Measurements from ENCODE around the gene C4orf36. TPM values are rescaled to one million over a fixed set of nuclear protein-coding genes. Genes with fewer than 3 reads are reported as not detected.
A peak's percentile ranks its signal among the peaks of the same experiment; 100 is the strongest.

The C4orf36 gene
- total RNA-seq, 1 donor from 2014 or later: 8.6 TPM

GRCh38 chr4:86895692-86896488, 3.7 kb upstream of the C4orf36 start:
- DNase-seq (ENCODE audit: low spot score): peak; percentile 84
- Mint-ChIP-seq H3K27ac (no peak overlapping the region), H3K4me3 (no peak overlapping the region), H3K27me3 (ENCODE audit: insufficient read depth, low read depth) (peaks cover 5% of the 10 kb centered on the region), H3K36me3 (no peaks in the 10 kb centered on the region), H3K4me1 (peaks cover 15% of the 10 kb centered on the region), H3K9me3 (no peaks in the 10 kb centered on the region)
- H3K4me1 ChIP-seq: peaks cover 15% of the 10 kb centered on the region
- no peak overlapping the region for H3K4me3 ChIP-seq
- H3K27me3 ChIP-seq: no peaks in the 10 kb centered on the region
- no peak overlapping the region for H3K9ac ChIP-seq
- no peaks in the 10 kb centered on the region for H3K36me3 ChIP-seq
- no peaks in the 10 kb centered on the region for H3K79me2 ChIP-seq (ENCODE audit: low read depth)
- H4K20me1 ChIP-seq (ENCODE audit: low read depth): no peaks in the 10 kb centered on the region
- no peak overlapping the region for H2AFZ ChIP-seq (replicated peaks)
- no peak for TF ChIP-seq EZH2 (IDR thresholded peaks at IDR 0.05)
- peak; percentile 94 for TF ChIP-seq CTCF (IDR thresholded peaks at IDR 0.05)
- peaks cover 24% of the 10 kb centered on the region for H3F3A ChIP-seq (ENCODE audit: low read depth)
- H3K9me3 ChIP-seq (ENCODE audit: low read depth): no peaks in the 10 kb centered on the region
- H3K4me2 ChIP-seq: no peak overlapping the region
- H3K27ac ChIP-seq: no peak overlapping the region

DNA sequence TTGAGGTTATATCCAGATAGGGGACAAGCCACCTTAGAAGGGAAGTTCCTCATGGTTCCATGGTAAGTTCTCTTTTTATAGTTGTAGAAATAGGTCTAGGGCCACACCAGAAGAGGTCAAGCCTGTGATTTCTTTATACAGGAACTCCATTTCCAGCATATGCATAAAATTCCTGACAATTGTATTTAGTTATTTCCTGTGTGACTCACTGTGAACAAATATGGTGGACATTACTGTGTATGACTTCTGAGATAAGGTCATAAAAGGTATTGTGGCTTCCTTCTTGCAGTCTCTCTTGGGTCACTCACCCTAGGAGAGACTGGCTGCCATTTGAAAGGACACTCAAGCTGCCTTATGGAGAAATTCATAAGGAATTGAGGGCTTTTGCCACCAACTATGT, 2.2 kb upstream of the C4orf36 start:
- no peak overlapping the region for H3K27ac Mint-ChIP-seq

DNA sequence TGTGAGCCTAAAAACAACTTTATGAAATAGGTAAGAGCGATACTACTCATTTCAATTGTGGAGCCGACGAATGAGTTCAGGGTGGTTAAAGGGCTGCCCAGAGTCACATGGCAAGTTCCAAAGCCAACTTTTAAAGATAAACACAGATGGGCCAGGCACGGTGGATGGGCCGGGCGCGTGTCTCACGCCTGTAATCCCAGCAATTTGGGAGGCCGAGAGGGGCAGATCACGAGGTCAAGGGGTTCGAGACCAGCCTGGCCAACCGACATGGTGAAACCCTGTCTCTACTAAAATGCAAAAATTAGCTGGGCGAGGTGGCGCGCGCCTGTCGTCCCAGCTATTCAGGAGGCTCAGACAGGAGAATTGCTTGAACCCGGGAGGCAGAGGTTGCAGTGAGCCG, 914 bp upstream of the C4orf36 start:
- no peak overlapping the region for H3K9ac ChIP-seq

More for the DNA sequence above, 2.2 kb upstream of the C4orf36 start:
- Histone ChIP-seq H3K36me3 (no peaks in the 10 kb centered on the region), H3K4me1 (peaks cover 18% of the 10 kb centered on the region), H3K27me3 (no peaks in the 10 kb centered on the region), H3K27ac (no peak overlapping the region), H4K20me1 (ENCODE audit: low read depth) (no peaks in the 10 kb centered on the region), H3K9me3 (ENCODE audit: low read depth) (no peaks in the 10 kb centered on the region), H2AFZ (replicated peaks) (no peak overlapping the region), H3K4me3 (no peak overlapping the region), H3K9ac (no peak overlapping the region), H3F3A (ENCODE audit: low read depth) (peaks cover 29% of the 10 kb centered on the region), H3K79me2 (ENCODE audit: low read depth) (no peaks in the 10 kb centered on the region), H3K4me2 (no peak overlapping the region)
- no peak overlapping the region for H3K4me3 Mint-ChIP-seq
- TF ChIP-seq EZH2phosphoT487 (IDR thresholded peaks at IDR 0.05): no peak
- peaks cover 18% of the 10 kb centered on the region for H3K4me1 Mint-ChIP-seq
- no peak for DNase-seq (ENCODE audit: low spot score)
- no peaks in the 10 kb centered on the region for H3K9me3 Mint-ChIP-seq
- H3K27me3 Mint-ChIP-seq (ENCODE audit: insufficient read depth, low read depth): peaks cover 5% of the 10 kb centered on the region
- no peaks in the 10 kb centered on the region for H3K36me3 Mint-ChIP-seq

More for the DNA sequence above, 914 bp upstream of the C4orf36 start:
- no peak for DNase-seq (ENCODE audit: low spot score)
- no peak overlapping the region for H3K27ac ChIP-seq
- peaks cover 18% of the 10 kb centered on the region for H3K4me1 ChIP-seq
- Mint-ChIP-seq H3K27me3 (ENCODE audit: insufficient read depth, low read depth) (peaks cover 5% of the 10 kb centered on the region), H3K9me3 (no peaks in the 10 kb centered on the region), H3K36me3 (peaks cover 2% of the 10 kb centered on the region), H3K4me1 (peaks cover 18% of the 10 kb centered on the region), H3K27ac (peak overlapping the region; percentile 13), H3K4me3 (peak overlapping the region; percentile 88)
- H4K20me1 ChIP-seq (ENCODE audit: low read depth): no peaks in the 10 kb centered on the region
- H3K27me3 ChIP-seq: no peaks in the 10 kb centered on the region
- H3K4me3 ChIP-seq: peak overlapping the region; percentile 54
- peak overlapping the region; percentile 75 for H3K4me2 ChIP-seq
- no peaks in the 10 kb centered on the region for H3K9me3 ChIP-seq (ENCODE audit: low read depth)
- H2AFZ ChIP-seq (replicated peaks): peak overlapping the region; percentile 91
- H3F3A ChIP-seq (ENCODE audit: low read depth): peaks cover 29% of the 10 kb centered on the region
- H3K36me3 ChIP-seq: no peaks in the 10 kb centered on the region
- no peaks in the 10 kb centered on the region for H3K79me2 ChIP-seq (ENCODE audit: low read depth)
- TF ChIP-seq EZH2 (IDR thresholded peaks at IDR 0.05) (no peak), EZH2phosphoT487 (IDR thresholded peaks at IDR 0.05) (no peak), CTCF (IDR thresholded peaks at IDR 0.05) (no peak)
